Measurements from ENCODE around the gene MORC2. TPM values are rescaled to one million over a fixed set of nuclear protein-coding genes. Genes with fewer than 3 reads are reported as not detected.
A peak's percentile ranks its signal among the peaks of the same experiment; 100 is the strongest.

MORC2 gene
- total and polyA plus RNA-seq, 2 donors from 2014 or later, result 18.0 to 18.8 TPM

- no peak overlapping the region for H3K27ac ChIP-seq (ENCODE audit: low read depth in 2 of 2, low read length in 2 of 2)
- H3K9me3 ChIP-seq (ENCODE audit: control insufficient read depth in 2 of 3, insufficient read depth in 1 of 3, low read length in 3 of 3), result no peaks in the 10 kb centered on the region
- H3K4me3 ChIP-seq (ENCODE audit: low read length in 3 of 3), result no peak overlapping the region
- no peaks in the 10 kb centered on the region for H3K27me3 ChIP-seq (ENCODE audit: control insufficient read depth, insufficient read depth, low read length)
- H3K9ac ChIP-seq (ENCODE audit: low read length in 3 of 3), result no peak overlapping the region
- intact Hi-C loops (cut with DNase I), result no loop called here
- H3K4me1 ChIP-seq (ENCODE audit: control insufficient read depth in 2 of 3, insufficient read depth in 2 of 3, low read depth in 1 of 3, low read length in 3 of 3), result no peaks in the 10 kb centered on the region
- TF ChIP-seq CTCF (IDR thresholded peaks at IDR 0.05; ENCODE audit: borderline replicate concordance, extremely low read depth, insufficient read depth), result no peak
- no peaks in the 10 kb centered on the region for H3K36me3 ChIP-seq (ENCODE audit: control insufficient read depth in 2 of 3, insufficient read depth in 3 of 3, low read length in 3 of 3)
- FAIRE-seq, result no peak
- DNase-seq, result peak in 2 of 5 donors; percentile 18 to 50
These were observed 92.9 kb downstream of the MORC2 start for GRCh38 chr22:30875481-30876215.

Other genes starting within 250 kb of the MORC2 start
- 79.0 TPM for gene TUG1, start 491 bp upstream of the MORC2 start, total RNA-seq
- 25.5 TPM for gene TUG1, start 491 bp upstream of the MORC2 start, polyA plus RNA-seq (ENCODE audit: insufficient read depth, low read depth, low replicate concordance)
- 67.7 TPM for gene SMTN, start 112.5 kb upstream of the MORC2 start, total RNA-seq
- 64.4 TPM for gene SMTN, start 112.5 kb upstream of the MORC2 start, polyA plus RNA-seq (ENCODE audit: insufficient read depth, low read depth, low replicate concordance)
- gene SELENOM, start 138.8 kb upstream of the MORC2 start, total RNA-seq, result 154 TPM
- 291 TPM for gene SELENOM, start 138.8 kb upstream of the MORC2 start, polyA plus RNA-seq (ENCODE audit: insufficient read depth, low read depth, low replicate concordance)
- gene INPP5J, start 154.2 kb upstream of the MORC2 start, total RNA-seq, result 6.2 TPM
- gene INPP5J, start 154.2 kb upstream of the MORC2 start, polyA plus RNA-seq (ENCODE audit: insufficient read depth, low read depth, low replicate concordance), result 44.7 TPM
- not detected for gene PLA2G3, start 171.7 kb upstream of the MORC2 start, total RNA-seq
- gene PLA2G3, start 171.7 kb upstream of the MORC2 start, polyA plus RNA-seq (ENCODE audit: insufficient read depth, low read depth, low replicate concordance), result 1.2 TPM
- 36.7 TPM for gene RNF185, start 191.4 kb upstream of the MORC2 start, total RNA-seq
- 50.8 TPM for gene RNF185, start 191.4 kb upstream of the MORC2 start, polyA plus RNA-seq (ENCODE audit: insufficient read depth, low read depth, low replicate concordance)
- gene LIMK2, start 243.5 kb upstream of the MORC2 start, total RNA-seq, result 48.2 TPM
- gene LIMK2, start 243.5 kb upstream of the MORC2 start, polyA plus RNA-seq (ENCODE audit: insufficient read depth, low read depth, low replicate concordance), result 20.3 TPM

Data from kidney (tissue), 14 donors.